Neural cell (in vitro differentiated cells): ENCODE measurements around the gene MAN2B2. TPM values are rescaled to one million over a fixed set of nuclear protein-coding genes. Genes with fewer than 3 reads are reported as not detected.

Experiments
- H2AFZ ChIP-seq: fragments of 200-600, 300-800 bp; sonication (generic), shearing (Covaris generic); 2 replicates; pipeline ENCODE4 v1.6.0; 2014; ENCODE audit warnings: low read depth, mild to moderate bottlenecking, antibody characterized with exemption, low read length, moderate library complexity
- H3F3A ChIP-seq: fragments of 200-600 bp; shearing (Covaris generic); 2 replicates; pipeline ENCODE4 v1.6.1; 2016; ENCODE audit warnings: mild to moderate bottlenecking, moderate library complexity, mixed read lengths, antibody characterized with exemption, low read length; ENCODE audit not compliant: insufficient read depth, poor library complexity, severe bottlenecking
- H3K27ac ChIP-seq: fragments of 200-600, 300-800 bp; sonication (generic), shearing (Covaris generic); 2 replicates; pipeline ENCODE4 v1.5.1; 2014; ENCODE audit warnings: mild to moderate bottlenecking, low read length, moderate library complexity
- H3K27me3 ChIP-seq: fragments of 300-800, 200-600 bp; sonication (generic), shearing (Covaris generic); 2 replicates; pipeline ENCODE4 v1.6.0; 2014; ENCODE audit warnings: mild to moderate bottlenecking, low read depth, low read length, moderate library complexity; ENCODE audit not compliant: insufficient read depth
- H3K36me3 ChIP-seq: fragments of 300-800, 200-600 bp; sonication (generic), shearing (Covaris generic); 2 replicates; pipeline ENCODE4 v1.5.1; 2014; ENCODE audit warnings: mild to moderate bottlenecking, antibody characterized with exemption, low read length, moderate library complexity; ENCODE audit not compliant: insufficient read depth
- H3K4me2 ChIP-seq: fragments of 300-800, 200-600 bp; sonication (generic), shearing (Covaris generic); 2 replicates; pipeline ENCODE4 v1.6.0; 2014; ENCODE audit warnings: mild to moderate bottlenecking, low read length
- H3K4me3 ChIP-seq: fragments of 300-800, 200-600 bp; sonication (generic), shearing (Covaris generic); 2 replicates; pipeline ENCODE4 v1.5.1; 2014; ENCODE audit warnings: mild to moderate bottlenecking, low read length, moderate library complexity
- H3K79me2 ChIP-seq: fragments of 200-600 bp; shearing (Covaris generic); replicated peaks from 2 replicates; pipeline ENCODE4 v1.6.0; 2014; ENCODE audit warnings: mild to moderate bottlenecking, low read length, moderate library complexity; ENCODE audit not compliant: insufficient read depth
- H3K9ac ChIP-seq: fragments of 300-800, 200-600 bp; sonication (generic), shearing (Covaris generic); 2 replicates; pipeline ENCODE4 v1.6.1; 2016; ENCODE audit warnings: mild to moderate bottlenecking, low read length, mixed read lengths
- H3K9me2 ChIP-seq: fragments of 200-600 bp; shearing (Covaris generic); 2 replicates; pipeline ENCODE4 v1.6.1; 2016; ENCODE audit warnings: mild to moderate bottlenecking, low read length, mixed read lengths; ENCODE audit not compliant: insufficient read depth
- H3K9me3 ChIP-seq: fragments of 200-600, 300-800 bp; sonication (generic), shearing (Covaris generic); 2 replicates; pipeline ENCODE4 v1.6.1; 2016; ENCODE audit warnings: mild to moderate bottlenecking, mixed run types, low read length, moderate library complexity, mixed read lengths
- H4K20me1 ChIP-seq: fragments of 200-600 bp; shearing (Covaris generic); 2 replicates; pipeline ENCODE4 v1.6.1; 2016; ENCODE audit warnings: mild to moderate bottlenecking, mixed run types; ENCODE audit not compliant: insufficient read depth
- EP300 ChIP-seq: fragments of 450-650 bp; conservative IDR thresholded peaks from 2 replicates; pipeline ENCODE4 v1.6.1; 2014; ENCODE audit warnings: antibody characterized with exemption, mild to moderate bottlenecking, moderate library complexity; ENCODE audit not compliant: poor library complexity, severe bottlenecking
- EZH2 ChIP-seq: fragments of 200-600, 300-800 bp; shearing (Covaris generic), sonication (generic); IDR thresholded peaks from 2 replicates; pipeline ENCODE4 v1.6.1; 2014; ENCODE audit warnings: antibody characterized with exemption, low read length, borderline replicate concordance, mild to moderate bottlenecking; ENCODE audit not compliant: insufficient read depth, poor library complexity, severe bottlenecking
- MXI1 ChIP-seq: fragments of 450-650 bp; conservative IDR thresholded peaks from 2 replicates; pipeline ENCODE4 v1.6.1; 2014; ENCODE audit warnings: antibody characterized with exemption, mild to moderate bottlenecking; ENCODE audit not compliant: poor library complexity, severe bottlenecking
- POLR2AphosphoS5 ChIP-seq: IDR thresholded peaks from 2 replicates; pipeline ENCODE4 v1.6.1; 2012
- RAD21 ChIP-seq: fragments of 450-650 bp; conservative IDR thresholded peaks from 2 replicates; pipeline ENCODE4 v1.6.1; 2014; ENCODE audit warnings: antibody characterized with exemption, mild to moderate bottlenecking, moderate library complexity
- SMC3 ChIP-seq: fragments of 450-650 bp; conservative IDR thresholded peaks from 2 replicates; pipeline ENCODE4 v1.6.1; 2014; ENCODE audit warnings: antibody characterized with exemption, mild to moderate bottlenecking, moderate library complexity; ENCODE audit not compliant: poor library complexity
- TAF1 ChIP-seq: IDR thresholded peaks from 2 replicates; pipeline ENCODE4 v1.6.1; 2012; ENCODE audit warnings: low read depth
- polyA plus RNA-seq: library from polyadenylated mRNA; depleted of rRNA; stranded (reverse); fragments of >200 nt; gene quantifications from 2 replicates; pipeline ENCODE4 v1.2.3, GENCODE V29; 2014
- TF ChIP-seq, protein P1 (sequence below): IDR thresholded peaks from 2 replicates; pipeline ENCODE4 v1.6.1; 2012; ENCODE audit warnings: borderline replicate concordance
- TF ChIP-seq, protein P2 (sequence below): fragments of 450-650 bp; IDR thresholded peaks from 2 replicates; pipeline ENCODE4 v1.5.1; 2014; ENCODE audit warnings: antibody characterized with exemption, mild to moderate bottlenecking, moderate library complexity; ENCODE audit not compliant: poor library complexity, severe bottlenecking

MAN2B2 gene
- polyA plus RNA-seq, 1 donor from 2014 or later = 7.5 TPM

- H3K27me3 ChIP-seq = no peaks in the 10 kb centered on the region
- H3K4me2 ChIP-seq = no peak overlapping the region
- no peak overlapping the region for H2AFZ ChIP-seq
- H3K9me3 ChIP-seq = no peaks in the 10 kb centered on the region
- H4K20me1 ChIP-seq = no peaks in the 10 kb centered on the region
- no peaks in the 10 kb centered on the region for H3K9me2 ChIP-seq
- no peaks in the 10 kb centered on the region for H3F3A ChIP-seq
- H3K27ac ChIP-seq = no peak overlapping the region
- H3K79me2 ChIP-seq = no peaks in the 10 kb centered on the region
- H3K9ac ChIP-seq = no peak overlapping the region
- no peak overlapping the region for H3K4me3 ChIP-seq
- TF ChIP-seq, protein P1, sequence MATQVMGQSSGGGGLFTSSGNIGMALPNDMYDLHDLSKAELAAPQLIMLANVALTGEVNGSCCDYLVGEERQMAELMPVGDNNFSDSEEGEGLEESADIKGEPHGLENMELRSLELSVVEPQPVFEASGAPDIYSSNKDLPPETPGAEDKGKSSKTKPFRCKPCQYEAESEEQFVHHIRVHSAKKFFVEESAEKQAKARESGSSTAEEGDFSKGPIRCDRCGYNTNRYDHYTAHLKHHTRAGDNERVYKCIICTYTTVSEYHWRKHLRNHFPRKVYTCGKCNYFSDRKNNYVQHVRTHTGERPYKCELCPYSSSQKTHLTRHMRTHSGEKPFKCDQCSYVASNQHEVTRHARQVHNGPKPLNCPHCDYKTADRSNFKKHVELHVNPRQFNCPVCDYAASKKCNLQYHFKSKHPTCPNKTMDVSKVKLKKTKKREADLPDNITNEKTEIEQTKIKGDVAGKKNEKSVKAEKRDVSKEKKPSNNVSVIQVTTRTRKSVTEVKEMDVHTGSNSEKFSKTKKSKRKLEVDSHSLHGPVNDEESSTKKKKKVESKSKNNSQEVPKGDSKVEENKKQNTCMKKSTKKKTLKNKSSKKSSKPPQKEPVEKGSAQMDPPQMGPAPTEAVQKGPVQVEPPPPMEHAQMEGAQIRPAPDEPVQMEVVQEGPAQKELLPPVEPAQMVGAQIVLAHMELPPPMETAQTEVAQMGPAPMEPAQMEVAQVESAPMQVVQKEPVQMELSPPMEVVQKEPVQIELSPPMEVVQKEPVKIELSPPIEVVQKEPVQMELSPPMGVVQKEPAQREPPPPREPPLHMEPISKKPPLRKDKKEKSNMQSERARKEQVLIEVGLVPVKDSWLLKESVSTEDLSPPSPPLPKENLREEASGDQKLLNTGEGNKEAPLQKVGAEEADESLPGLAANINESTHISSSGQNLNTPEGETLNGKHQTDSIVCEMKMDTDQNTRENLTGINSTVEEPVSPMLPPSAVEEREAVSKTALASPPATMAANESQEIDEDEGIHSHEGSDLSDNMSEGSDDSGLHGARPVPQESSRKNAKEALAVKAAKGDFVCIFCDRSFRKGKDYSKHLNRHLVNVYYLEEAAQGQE = no peak
- TF ChIP-seq MXI1 = no peak
- no peak for TF ChIP-seq TAF1
- TF ChIP-seq EP300 = no peak
- no peak for TF ChIP-seq SMC3
- TF ChIP-seq EZH2 = no peak
- TF ChIP-seq RAD21 = no peak
- TF ChIP-seq, protein P2, sequence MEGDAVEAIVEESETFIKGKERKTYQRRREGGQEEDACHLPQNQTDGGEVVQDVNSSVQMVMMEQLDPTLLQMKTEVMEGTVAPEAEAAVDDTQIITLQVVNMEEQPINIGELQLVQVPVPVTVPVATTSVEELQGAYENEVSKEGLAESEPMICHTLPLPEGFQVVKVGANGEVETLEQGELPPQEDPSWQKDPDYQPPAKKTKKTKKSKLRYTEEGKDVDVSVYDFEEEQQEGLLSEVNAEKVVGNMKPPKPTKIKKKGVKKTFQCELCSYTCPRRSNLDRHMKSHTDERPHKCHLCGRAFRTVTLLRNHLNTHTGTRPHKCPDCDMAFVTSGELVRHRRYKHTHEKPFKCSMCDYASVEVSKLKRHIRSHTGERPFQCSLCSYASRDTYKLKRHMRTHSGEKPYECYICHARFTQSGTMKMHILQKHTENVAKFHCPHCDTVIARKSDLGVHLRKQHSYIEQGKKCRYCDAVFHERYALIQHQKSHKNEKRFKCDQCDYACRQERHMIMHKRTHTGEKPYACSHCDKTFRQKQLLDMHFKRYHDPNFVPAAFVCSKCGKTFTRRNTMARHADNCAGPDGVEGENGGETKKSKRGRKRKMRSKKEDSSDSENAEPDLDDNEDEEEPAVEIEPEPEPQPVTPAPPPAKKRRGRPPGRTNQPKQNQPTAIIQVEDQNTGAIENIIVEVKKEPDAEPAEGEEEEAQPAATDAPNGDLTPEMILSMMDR = no peak
- no peak for TF ChIP-seq POLR2AphosphoS5
- H3K36me3 ChIP-seq = no peaks in the 10 kb centered on the region
Measured at GRCh38 chr4:6598127-6598526, 23.1 kb downstream of the MAN2B2 start.

DNA sequence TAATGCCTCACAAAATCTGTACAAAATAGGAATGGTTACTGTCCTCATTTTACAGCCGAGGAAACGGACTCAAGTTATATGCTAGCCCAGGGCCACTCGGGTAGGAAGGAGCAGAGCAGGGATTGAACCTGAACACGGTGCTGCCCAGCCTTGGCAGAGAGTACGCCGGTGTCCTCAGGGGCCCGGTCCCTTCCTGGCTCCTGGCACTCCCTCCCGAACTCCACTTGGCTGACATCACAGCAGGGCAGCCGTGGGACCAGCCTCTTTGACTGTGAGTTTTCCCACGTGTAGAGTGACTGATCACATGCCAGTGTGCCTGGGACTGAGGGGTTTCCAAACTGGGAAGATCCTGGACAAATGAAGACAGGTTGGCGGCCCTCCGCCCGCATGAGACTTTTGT lies 23.7 kb downstream of the MAN2B2 start:
- Histone ChIP-seq H3K4me3 (no peak overlapping the region), H3K9ac (no peak overlapping the region), H3K79me2 (no peaks in the 10 kb centered on the region), H4K20me1 (no peaks in the 10 kb centered on the region), H2AFZ (no peak overlapping the region), H3K4me2 (no peak overlapping the region), H3K27me3 (no peaks in the 10 kb centered on the region), H3F3A (no peaks in the 10 kb centered on the region), H3K27ac (no peak overlapping the region), H3K9me2 (no peaks in the 10 kb centered on the region), H3K9me3 (no peaks in the 10 kb centered on the region), H3K36me3 (no peaks in the 10 kb centered on the region)
- no peak for TF ChIP-seq MXI1
- TF ChIP-seq EP300 = no peak
- TF ChIP-seq RAD21 = no peak
- TF ChIP-seq, protein P1 = no peak
- no peak for TF ChIP-seq TAF1
- no peak for TF ChIP-seq SMC3
